KG1 (cell line): ENCODE measurements around the gene CLEC7A.

Source experiments
- DNase-seq: peaks from one replicate; lab custom pipeline; 2025; lab: John Stamatoyannopoulos, UW

CLEC7A gene

GRCh38 chr12:10140001-10140400 is 10.0 kb upstream of the CLEC7A start:
- peak; percentile 76 for DNase-seq

DNA sequence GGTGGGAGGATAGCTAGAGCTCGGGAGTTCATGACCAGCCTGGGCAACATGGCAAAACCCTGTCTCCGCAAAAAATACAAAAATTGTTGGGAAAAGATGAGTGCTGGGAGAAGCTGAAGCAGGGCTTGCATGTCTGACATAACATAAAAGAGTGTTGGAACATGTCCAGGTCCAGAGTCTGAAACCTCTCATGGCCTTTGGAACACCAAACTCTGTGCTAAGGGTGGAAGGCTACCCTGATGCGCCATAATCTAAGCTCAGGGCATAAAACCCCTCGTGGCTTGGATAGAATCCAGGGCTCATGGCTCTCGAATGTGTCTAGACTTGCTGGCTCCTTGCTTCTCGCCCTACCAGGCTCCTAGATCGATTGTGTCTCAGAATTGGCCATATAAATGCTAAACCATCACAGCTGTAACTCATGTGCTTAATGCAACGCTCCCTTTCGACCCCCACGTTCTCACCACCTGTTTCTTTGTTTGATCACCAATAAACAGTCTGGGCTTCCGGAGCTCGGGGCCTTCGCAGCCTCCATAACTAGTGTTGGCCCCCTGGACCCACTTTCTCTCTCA is 6.7 kb upstream of the CLEC7A start:
- no peak for DNase-seq

- no peak for DNase-seq
Observed at GRCh38 chr12:10135126-10135525, 5.1 kb upstream of the CLEC7A start.

DNA sequence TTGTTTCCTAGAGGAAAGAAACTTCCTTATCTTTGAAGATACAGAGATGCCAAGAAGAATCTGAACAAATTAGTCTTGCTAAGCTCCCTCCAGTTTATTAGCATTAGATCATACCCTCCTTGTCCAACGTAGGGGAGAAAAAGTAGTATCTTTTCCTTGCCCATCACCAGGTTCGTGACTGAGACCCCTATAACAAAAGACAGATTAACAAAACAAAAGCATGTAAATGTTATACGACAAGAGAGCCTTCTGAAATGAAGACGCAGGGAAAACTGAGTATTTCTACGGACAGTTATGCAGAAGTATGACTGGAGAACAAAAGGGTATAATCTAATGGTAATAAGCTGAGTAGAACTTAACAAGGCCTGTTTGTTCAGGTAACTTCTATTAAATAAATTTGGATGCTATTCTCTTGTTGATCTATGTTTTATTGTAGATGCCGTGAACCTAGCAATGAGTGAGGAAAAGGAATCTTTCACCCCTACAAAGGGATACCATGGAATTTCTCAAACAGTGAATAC is 2.9 kb upstream of the CLEC7A start:
- DNase-seq, result no peak

DNA sequence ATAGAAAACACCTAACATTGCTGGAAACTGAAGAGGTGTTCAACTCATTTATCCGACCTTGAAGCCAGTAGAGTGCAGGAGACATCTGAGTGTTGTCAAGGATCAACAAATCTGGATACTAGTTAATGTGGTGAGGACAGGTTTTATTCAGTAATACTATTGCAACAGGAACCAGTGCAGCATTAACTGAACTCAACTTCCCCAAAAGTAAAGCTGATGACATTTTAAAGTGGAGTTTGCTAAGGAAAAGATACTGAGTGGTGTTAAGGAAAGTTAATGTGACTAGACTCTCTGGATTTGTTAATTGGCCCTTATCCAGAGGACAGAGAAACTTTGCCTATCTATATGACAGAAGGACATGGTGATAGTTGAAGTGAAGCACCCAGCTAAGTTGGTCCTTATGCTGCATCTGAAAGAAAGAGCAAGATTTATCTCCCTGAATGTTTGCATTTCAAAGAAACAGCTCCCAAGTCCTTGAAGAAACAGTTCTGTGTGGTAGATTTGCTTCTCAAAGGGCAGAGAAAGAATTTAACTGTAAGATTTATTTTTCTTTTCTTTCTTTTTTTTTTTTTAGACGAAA is 1.2 kb upstream of the CLEC7A start:
- no peak for DNase-seq

- peak; percentile 13 for DNase-seq
Observed at GRCh38 chr12:10128687-10129086, 1.3 kb downstream of the CLEC7A start.

DNA sequence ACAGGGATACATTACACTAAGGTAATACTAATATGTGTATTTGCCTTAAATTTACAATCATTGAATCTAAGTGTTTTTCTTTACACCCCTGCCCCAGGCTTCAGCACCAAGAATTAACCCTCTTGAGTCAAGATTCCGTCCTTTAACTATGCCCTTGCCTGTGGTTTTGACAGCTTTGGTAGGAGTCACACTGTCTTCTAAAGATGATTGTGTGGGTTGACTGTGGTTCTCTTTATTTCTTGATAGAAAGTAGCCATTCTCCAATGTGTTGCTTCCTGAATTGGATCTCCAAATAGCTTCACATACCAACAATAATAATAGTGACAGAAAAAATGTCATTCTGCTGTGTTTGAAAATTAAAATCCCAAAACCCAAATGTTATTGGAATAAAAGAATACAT is 3.6 kb downstream of the CLEC7A start:
- DNase-seq, result no peak

DNA sequence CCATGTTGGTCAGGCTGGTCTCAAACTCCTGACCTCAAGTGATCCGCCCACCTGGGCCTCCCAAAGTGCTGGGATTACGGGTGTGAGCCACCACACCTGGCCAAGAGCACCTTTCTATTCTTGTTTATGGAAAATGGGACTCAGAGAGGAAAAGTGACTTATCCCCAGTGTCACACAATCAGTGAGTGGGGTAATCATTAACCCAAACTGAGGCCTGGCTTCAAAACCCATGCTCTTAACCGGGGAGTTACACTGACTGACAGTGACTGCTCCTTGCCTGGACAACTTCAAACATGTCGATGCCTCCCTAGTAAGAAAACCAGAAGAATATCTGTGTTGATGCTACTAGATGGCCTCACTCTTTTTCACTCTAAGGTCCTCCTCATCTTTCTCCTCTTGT is 7.3 kb downstream of the CLEC7A start:
- no peak for DNase-seq

GRCh38 chr12:10121278-10121677 is 8.7 kb downstream of the CLEC7A start:
- DNase-seq, result no peak

GRCh38 chr12:10119066-10119465 is 10.9 kb downstream of the CLEC7A start:
- no peak for DNase-seq

DNA sequence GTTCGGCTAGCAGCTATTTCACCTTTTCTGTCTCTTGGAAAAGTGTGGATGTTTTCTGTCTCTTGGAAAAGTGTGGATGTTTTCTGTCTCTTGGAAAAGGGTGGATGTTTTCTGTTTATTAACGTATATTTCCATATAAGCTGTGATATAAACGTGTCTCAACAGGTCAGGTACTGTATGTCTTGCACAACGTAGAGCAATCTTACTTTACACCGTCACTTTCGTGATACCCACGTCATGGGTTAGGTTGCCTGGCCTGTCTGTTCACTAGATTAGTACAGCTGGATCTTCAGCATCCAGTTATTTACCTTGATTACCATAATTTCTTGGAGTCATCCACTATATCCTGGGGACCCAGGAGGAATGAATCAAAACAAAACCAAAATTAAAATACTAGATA is 14.1 kb downstream of the CLEC7A start:
- DNase-seq, result no peak

DNA sequence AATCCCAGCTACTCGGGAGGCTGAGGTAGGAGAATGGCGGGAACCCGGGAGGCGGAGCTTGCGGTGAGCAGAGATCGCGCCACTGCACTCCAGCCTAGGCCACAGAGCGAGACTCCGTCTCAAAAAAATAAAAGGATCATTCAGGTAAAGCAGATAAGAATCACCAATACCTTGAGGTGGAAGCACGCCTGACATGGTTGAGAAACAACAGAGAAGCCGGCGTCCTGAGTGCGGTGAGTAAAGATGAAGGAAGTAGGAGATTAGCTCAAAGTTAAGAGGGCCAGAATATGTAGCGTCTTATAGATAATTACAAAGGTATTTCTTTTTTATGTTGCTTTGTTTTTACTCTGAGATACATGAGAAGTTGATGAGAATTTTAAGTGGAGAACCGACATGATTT is 14.7 kb downstream of the CLEC7A start:
- DNase-seq, result no peak

- no peak for DNase-seq
Observed at GRCh38 chr12:10113920-10114319, 16.1 kb downstream of the CLEC7A start.

- no peak for DNase-seq
Observed at GRCh38 chr12:10113075-10113474, 16.9 kb downstream of the CLEC7A start.

- DNase-seq, result no peak
Observed at GRCh38 chr12:10111451-10111850, 18.5 kb downstream of the CLEC7A start.

DNA sequence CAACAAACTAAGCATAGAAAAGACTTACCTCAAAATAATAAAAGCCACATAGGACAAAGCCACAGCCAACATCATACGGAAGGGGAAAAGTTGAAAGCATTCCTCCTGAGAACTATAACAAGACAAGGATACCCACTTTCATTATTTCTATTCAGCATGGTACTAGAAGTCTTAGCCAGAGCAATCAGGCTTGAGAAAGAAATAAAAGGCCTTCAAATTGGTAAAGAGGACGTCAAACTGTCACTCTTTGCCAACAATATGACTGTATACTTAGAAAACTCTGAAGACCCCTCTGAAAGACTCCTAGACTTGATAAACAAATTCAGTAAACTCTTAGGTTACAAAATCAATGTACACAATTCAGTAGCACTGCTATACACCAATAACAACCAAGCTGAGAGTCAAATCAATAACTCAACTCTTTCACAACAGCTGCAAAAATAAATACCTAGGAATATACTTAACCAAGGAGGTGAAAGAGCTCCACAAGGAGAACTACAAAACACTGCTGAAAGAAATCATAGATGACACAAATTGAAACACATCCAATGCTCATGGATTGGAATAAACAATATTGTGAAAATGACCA is 19.6 kb downstream of the CLEC7A start:
- DNase-seq, result no peak

DNA sequence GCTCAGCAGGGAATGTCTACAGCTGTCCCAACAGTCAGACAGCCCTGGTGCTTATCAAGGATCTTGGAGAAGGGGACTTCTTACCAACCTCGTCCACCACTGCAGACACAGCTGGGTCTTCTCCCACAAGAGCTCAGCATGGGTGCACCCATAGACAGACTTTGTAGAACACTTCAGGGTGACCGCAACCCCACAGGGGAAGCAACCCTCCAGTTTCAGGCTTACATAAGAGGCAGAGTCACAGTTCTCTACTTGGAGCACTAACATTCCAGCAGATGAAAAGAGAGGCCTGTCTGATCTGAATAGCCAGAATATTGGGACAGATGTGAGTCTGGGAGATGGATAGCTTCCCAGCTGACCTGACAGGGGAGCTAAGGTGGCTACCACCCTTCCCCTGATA is 27.7 kb downstream of the CLEC7A start:
- no peak for DNase-seq

DNA sequence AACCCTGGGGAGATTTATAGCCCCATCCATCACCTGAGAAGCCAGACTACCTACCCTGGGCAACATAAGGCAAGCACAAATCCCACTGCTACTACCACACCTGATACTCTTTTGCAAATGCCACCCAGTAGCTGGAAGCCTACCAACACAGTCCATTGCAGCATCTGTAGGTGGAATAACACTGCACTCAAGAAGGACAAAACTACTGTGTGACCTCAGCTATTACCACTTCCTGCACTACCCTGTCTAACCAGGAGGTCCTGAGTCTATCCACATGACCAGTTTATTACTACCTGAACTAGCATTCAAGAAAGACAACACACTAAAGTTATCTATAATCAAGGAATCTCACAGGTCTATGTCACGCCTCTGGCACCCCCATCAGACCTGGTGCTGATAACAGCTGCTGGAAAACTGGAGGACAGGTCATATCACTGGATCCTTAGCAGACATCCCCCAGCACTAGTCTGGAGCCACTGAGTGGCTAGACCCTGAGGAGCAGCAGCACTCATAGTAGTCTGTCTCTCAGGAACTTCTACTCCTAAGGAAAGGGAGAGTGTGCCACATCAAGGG is 28.3 kb downstream of the CLEC7A start:
- no peak for DNase-seq

- no peak for DNase-seq
Observed at GRCh38 chr12:10101042-10101579, 28.9 kb downstream of the CLEC7A start.

- no peak for DNase-seq
Observed at GRCh38 chr12:10098791-10099190, 31.2 kb downstream of the CLEC7A start, which contains the start of gene CLEC1A. Gene CLEC1A, minus strand, starts transcription at chr12:10098985. Its CDS starts 63 bp downstream, at chr12:10098922.

DNA sequence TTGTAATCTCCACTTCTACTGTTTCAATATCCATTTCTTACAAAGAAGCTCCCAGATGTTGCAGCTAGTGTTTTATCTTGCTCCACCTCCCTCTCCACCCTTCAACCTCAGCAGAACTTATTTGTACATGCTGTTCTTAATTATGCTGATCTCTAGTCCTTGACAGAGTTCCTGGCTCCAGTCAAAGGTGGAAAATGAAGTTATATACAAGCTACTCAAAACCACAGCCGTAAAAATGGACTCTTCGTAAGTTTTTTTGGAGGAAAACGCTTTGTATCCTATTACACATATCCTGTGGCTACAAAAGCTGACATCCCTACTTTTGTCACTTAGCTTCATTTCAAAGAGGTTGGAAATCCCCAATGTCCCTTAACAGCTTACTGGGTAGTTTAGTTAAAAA is 32.5 kb downstream of the CLEC7A start:
- no peak for DNase-seq

GRCh38 chr12:10095971-10096370 is 34.0 kb downstream of the CLEC7A start:
- DNase-seq, result no peak
